Body of pancreas (tissue), 4 donors: Measurements from ENCODE around the gene TBXA2R. TPM values are rescaled to one million over a fixed set of nuclear protein-coding genes. Genes with fewer than 3 reads are reported as not detected.
"Not testable (repeated sequence)": the region's sequence is repeated elsewhere in the genome, so short reads cannot be mapped to it uniquely, and the experiment has no call there.

Experiments used
- ATAC-seq: fragments of 150-250 bp; one replicate; pipeline ENCODE4 v1.9.1; 2016
- DNase-seq, 4 donors: peaks; one replicate each; pipeline ENCODE4 v3.0.0-alpha.2; 2019
- H3K27ac ChIP-seq, 4 donors: fragments of 200-600 bp; sonication (generic); 1 replicate in 3 of 4; 2 replicates in 1 of 4; pipeline versions ENCODE4 v1.5.1 to v1.6.1; 2016 to 2019; ENCODE audit warnings: mild to moderate bottlenecking in 1 of 4, mixed read lengths in 1 of 4, moderate library complexity in 1 of 4
- H3K27me3 ChIP-seq, 2 donors: fragments of 200-600 bp; sonication (generic); one replicate each; pipeline ENCODE4 v1.6.0; 2016; ENCODE audit warnings: mild to moderate bottlenecking in 1 of 2
- H3K36me3 ChIP-seq, 2 donors: fragments of 200-600 bp; sonication (generic); replicated peaks in 1 of 2; 2 replicates each; pipeline ENCODE4 v1.5.1; 2016; ENCODE audit warnings: low read depth in 2 of 2; ENCODE audit not compliant: insufficient read depth in 1 of 2
- H3K4me1 ChIP-seq: fragments of 200-600 bp; sonication (generic); one replicate; pipeline ENCODE4 v1.6.0; 2016
- H3K4me3 ChIP-seq, 2 donors: fragments of 200-600 bp; sonication (generic); 1 replicate in 1 of 2; 2 replicates in 1 of 2; pipeline ENCODE4 v1.5.1; 2016 to 2019
- H3K9me3 ChIP-seq, 3 donors: fragments of 200-600 bp; sonication (generic); 1 replicate in 2 of 3; 2 replicates in 1 of 3; pipeline ENCODE4 v1.5.1; 2016
- POLR2A ChIP-seq, 3 donors: fragments of 450-650 bp; IDR thresholded peaks; one replicate each; pipeline ENCODE4 v1.6.1; 2016; ENCODE audit warnings: antibody characterized with exemption in 3 of 3, mild to moderate bottlenecking in 2 of 3
- WGBS, 2 donors: methylation state at CpG; one replicate each; pipeline ENCODE4 v1.1.5; 2017; 5-methylcytosine and 5-hydroxymethylcytosine counted together
- intact Hi-C: fragments of 100-400 bp; cut with DNase I; formaldehyde crosslinking; loops from one replicate; pipeline ENCODE4 v1.15.1; 2023
- total RNA-seq, 2 donors: library from RNA; depleted of rRNA; stranded (reverse); fragments of >200 nt; gene quantifications; one replicate each; pipeline ENCODE4 v1.1.0, GENCODE V29; 2016
- TF ChIP-seq, protein P1 (sequence below), 7 experiments: fragments of 450-650 bp in 4 of 7; fragments of 200-600 bp in 3 of 7; sonication (generic) in 3 of 7; IDR thresholded peaks; one replicate each; pipeline ENCODE4 v1.5.1; 2016 to 2019; ENCODE audit warnings: antibody characterized with exemption in 7 of 7

Gene TBXA2R
- total RNA-seq, 2 donors from 2014 or later = 0.52 to 3.0 TPM

DNA sequence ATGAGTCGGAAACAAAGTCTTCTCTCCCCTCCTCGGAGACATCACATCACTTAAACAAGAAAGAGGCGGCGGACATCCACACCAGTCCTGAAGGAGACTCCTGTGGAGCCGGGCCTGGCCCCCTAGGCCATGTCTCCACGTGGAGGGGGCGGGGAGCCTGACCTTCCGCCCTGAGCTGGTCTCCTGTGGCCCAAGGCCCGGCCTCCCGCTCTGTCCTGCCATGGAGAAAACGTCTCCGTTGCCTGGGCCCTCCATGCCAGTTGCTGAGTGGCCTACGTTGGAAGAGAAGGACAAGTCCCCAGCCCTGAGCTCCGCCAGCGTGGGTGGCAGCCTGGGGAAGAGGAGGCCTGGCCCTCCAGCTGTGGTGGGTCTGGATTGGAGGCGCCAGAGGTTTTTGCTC is 25.4 kb upstream of the TBXA2R start:
- Histone ChIP-seq H3K4me1 (peaks cover 5% of the 10 kb centered on the region), H3K9me3 (no peaks in the 10 kb centered on the region), H3K27me3 (no peaks in the 10 kb centered on the region), H3K36me3 (no peaks in the 10 kb centered on the region), H3K4me3 (no peak overlapping the region), H3K27ac (no peak overlapping the region)
- intact Hi-C loops = no loop called here
- DNase-seq (no peak), ATAC-seq (no peak)
- no peak for TF ChIP-seq POLR2A (IDR thresholded peaks at IDR 0.05)
- TF ChIP-seq, protein P1, sequence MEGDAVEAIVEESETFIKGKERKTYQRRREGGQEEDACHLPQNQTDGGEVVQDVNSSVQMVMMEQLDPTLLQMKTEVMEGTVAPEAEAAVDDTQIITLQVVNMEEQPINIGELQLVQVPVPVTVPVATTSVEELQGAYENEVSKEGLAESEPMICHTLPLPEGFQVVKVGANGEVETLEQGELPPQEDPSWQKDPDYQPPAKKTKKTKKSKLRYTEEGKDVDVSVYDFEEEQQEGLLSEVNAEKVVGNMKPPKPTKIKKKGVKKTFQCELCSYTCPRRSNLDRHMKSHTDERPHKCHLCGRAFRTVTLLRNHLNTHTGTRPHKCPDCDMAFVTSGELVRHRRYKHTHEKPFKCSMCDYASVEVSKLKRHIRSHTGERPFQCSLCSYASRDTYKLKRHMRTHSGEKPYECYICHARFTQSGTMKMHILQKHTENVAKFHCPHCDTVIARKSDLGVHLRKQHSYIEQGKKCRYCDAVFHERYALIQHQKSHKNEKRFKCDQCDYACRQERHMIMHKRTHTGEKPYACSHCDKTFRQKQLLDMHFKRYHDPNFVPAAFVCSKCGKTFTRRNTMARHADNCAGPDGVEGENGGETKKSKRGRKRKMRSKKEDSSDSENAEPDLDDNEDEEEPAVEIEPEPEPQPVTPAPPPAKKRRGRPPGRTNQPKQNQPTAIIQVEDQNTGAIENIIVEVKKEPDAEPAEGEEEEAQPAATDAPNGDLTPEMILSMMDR (IDR thresholded peaks at IDR 0.05) = no peak
- 80 to 91% methylated on average over 1 to 16 of the region's 16 CpGs for WGBS, 2 donors

- no peak for ATAC-seq
- no peaks in the 10 kb centered on the region for H3K36me3 ChIP-seq
- no peaks in the 10 kb centered on the region for H3K27me3 ChIP-seq
- no peak overlapping the region for H3K27ac ChIP-seq
- WGBS, 2 donors = 86 to 87% methylated on average over 9 to 41 of the region's 43 CpGs
- H3K9me3 ChIP-seq = no peaks in the 10 kb centered on the region
- no peak for TF ChIP-seq POLR2A (IDR thresholded peaks at IDR 0.05)
- TF ChIP-seq, protein P1 (IDR thresholded peaks at IDR 0.05) = no peak
- peaks cover 5% of the 10 kb centered on the region for H3K4me1 ChIP-seq
- no peak for DNase-seq
- intact Hi-C loops = no loop called here
- H3K4me3 ChIP-seq = no peak overlapping the region
Measured at GRCh38 chr19:3631053-3631861, 24.6 kb upstream of the TBXA2R start.

- peaks cover 29% of the 10 kb centered on the region for H3K4me1 ChIP-seq
- H3K4me3 ChIP-seq, intact Hi-C loops, H3K36me3 ChIP-seq, ATAC-seq, H3K9me3 ChIP-seq, DNase-seq, H3K27ac ChIP-seq, H3K27me3 ChIP-seq: not testable (repeated sequence)
- WGBS, 2 donors = 62 to 67% methylated on average over 9 of the region's 9 CpGs
Measured at GRCh38 chr19:3628766-3629165, 22.1 kb upstream of the TBXA2R start.

GRCh38 chr19:3627351-3627723 is 20.7 kb upstream of the TBXA2R start:
- H3K4me1 ChIP-seq = peaks cover 29% of the 10 kb centered on the region
- DNase-seq (peak in 1 of 4 donors; percentile 27), ATAC-seq (no peak)
- peaks cover 0 to 2% of the 10 kb centered on the region in 2 donors for H3K36me3 ChIP-seq
- intact Hi-C loops = no loop called here
- H3K27me3 ChIP-seq = no peaks in the 10 kb centered on the region
- H3K4me3 ChIP-seq = no peak overlapping the region
- H3K9me3 ChIP-seq = no peaks in the 10 kb centered on the region
- TF ChIP-seq POLR2A (IDR thresholded peaks at IDR 0.05) = no peak
- WGBS, 2 donors = 59 to 65% methylated on average over 7 of the region's 7 CpGs
- H3K27ac ChIP-seq = peak overlapping the region; percentile 91 to 97 (median 94)

DNA sequence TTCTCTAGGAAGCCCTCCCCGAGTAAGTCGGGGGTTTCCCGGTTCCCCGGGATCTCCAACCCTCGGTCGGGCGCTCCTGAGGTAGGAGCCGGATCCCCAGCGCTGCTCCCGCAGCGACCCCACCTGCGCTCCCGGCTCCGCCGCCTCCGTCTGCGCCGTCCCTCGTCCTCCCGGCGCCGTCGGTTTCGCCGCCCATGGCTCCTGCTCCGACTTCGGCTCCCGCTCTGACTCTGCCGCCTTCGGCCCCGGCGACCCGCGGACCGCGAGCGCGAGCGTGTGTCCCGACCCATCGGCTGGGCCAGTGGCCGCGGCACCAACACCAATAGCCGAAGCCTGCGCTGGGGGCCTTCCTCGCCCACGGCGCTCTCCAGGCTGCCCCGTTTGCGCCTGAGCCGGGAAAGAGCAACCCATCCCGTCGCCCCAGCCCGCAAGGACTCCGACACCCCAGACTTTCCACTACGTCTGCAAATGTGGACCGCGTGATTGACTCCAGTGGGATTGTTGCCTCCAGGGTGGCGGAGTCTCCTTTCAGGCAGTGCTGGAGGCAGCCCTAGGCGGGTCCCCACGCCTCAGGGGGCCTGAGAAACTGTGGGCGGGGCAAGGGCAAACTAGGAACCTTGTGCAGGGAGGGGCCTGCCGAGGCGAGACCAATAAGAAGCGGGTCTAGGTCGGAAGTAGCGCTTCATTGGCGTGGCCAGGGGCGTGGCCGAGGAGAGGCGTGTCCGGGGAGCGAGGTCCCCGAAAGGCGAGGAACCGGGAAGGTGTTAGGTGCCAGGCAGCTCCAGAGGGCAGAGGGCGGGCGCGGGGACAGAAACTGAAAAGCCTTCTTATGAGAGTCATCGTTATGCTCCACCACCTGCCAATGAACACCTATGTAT is 20.0 kb upstream of the TBXA2R start, which contains the start of gene CACTIN:
CACTIN (minus strand) TSS at position 318 of the 878 bp plus-strand sequence; CDS start at position 290, 28 bp downstream.
- Histone ChIP-seq H3K27me3 (no peaks in the 10 kb centered on the region), H3K4me1 (peaks cover 29% of the 10 kb centered on the region), H3K27ac (peak within 1 kb of the TSS; percentile 91 to 97 (median 94)), H3K9me3 (no peaks in the 10 kb centered on the region), H3K36me3 (peaks cover 0 to 2% of the 10 kb centered on the region in 2 donors), H3K4me3 (peak within 1 kb of the TSS; percentile 80 to 100)
- DNase-seq = peak; percentile 99
- peak; percentile 99 for ATAC-seq
- intact Hi-C loops = no loop called here
- TF ChIP-seq, protein P1 (IDR thresholded peaks at IDR 0.05) = no peak
- peak; percentile 65 to 87 (median 82) for TF ChIP-seq POLR2A (IDR thresholded peaks at IDR 0.05)
- 0% methylated on average over 12 to 80 of the region's 80 CpGs for WGBS, 2 donors
